Measurements from ENCODE around the gene DAZAP2. TPM values are rescaled to one million over a fixed set of nuclear protein-coding genes. Genes with fewer than 3 reads are reported as not detected.
"Not testable (repeated sequence)": the region's sequence is repeated elsewhere in the genome, so short reads cannot be mapped to it uniquely, and the experiment has no call there.

The DAZAP2 gene
- polyA plus RNA-seq, 12 donors: 71.1 to 147 (median 80.8) TPM; not detected in 1

DNA sequence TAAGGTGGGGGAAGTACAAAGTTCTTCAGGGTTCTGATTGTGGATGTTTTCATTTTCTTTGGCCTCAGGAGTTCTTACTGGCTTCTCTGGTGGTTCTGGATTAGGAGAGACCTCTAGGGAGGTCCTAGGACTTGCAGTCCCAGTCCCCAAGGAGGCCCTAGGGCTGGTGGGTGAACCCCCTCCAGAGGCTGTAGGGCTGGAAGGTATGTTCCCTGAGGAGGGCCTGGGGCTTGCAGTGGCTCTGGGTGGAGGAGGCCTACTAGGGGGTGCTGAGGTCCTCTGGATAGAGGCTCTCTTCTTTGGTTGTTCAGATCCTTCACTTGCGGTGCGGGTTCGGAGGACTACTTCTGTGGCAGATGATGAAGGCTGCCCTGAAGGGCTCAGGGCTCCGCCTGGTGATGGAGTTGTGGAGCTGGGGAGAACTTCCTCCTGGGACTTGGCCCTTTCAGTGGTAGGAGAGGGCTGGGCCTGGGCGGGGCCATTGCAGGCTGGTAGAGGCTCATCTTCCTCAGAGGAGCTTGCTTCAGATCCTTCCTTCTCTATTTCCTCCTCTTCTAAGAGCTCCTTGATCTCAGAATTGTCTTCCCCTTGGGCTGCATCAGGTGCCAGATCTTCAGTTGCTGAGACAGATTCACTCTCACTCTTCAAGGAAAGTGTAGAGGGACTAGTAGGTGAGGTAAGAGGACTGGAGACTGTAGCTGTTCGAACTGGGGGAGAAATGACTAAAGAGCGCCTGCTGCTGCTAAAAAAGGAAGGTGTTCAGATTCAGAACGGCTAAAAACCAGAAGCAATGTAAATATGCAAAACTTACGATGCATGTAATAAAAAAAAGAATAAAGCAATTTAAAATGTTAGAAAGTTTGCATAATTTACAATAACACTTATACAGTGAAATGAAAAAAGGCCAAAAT, 53.2 kb downstream of the DAZAP2 start:
- DNase-seq: not testable (repeated sequence)

Other genes with a start within 250 kb of the DAZAP2 start
- 10 to 100 TPM in 11 of 12 donors, not detected in 1; 20.0 to 37.3 (median 25.5) TPM for gene SLC11A2, start 212.4 kb upstream of the DAZAP2 start, polyA plus RNA-seq (ENCODE audit: insufficient read length in 12 of 12)
- gene LETMD1, start 190.5 kb upstream of the DAZAP2 start, polyA plus RNA-seq (ENCODE audit: insufficient read length in 12 of 12): 10 to 100 TPM in 11 of 12 donors, not detected in 1; 39.7 to 89.0 (median 52.8) TPM
- gene CSRNP2, start 155.2 kb upstream of the DAZAP2 start, polyA plus RNA-seq (ENCODE audit: insufficient read length in 12 of 12): 10 to 100 TPM in 11 of 12 donors, not detected in 1; 20.5 to 32.8 (median 27.0) TPM
- 10 to 100 TPM in 11 of 12 donors, not detected in 1; 30.9 to 51.2 (median 46.3) TPM for gene TFCP2, start 65.7 kb upstream of the DAZAP2 start, polyA plus RNA-seq (ENCODE audit: insufficient read length in 12 of 12)
- 10 to 100 TPM in 3 of 12 donors, 1 to 10 TPM in 8, not detected in 1; 6.2 to 19.8 (median 8.0) TPM for gene POU6F1, start 20.8 kb upstream of the DAZAP2 start, polyA plus RNA-seq (ENCODE audit: insufficient read length in 12 of 12)
- gene SMAGP, start 31.6 kb downstream of the DAZAP2 start, polyA plus RNA-seq (ENCODE audit: insufficient read length in 12 of 12): 10 to 100 TPM in 6 of 12 donors, 1 to 10 TPM in 5, not detected in 1; 6.2 to 31.8 (median 10.8) TPM
- gene BIN2, start 85.3 kb downstream of the DAZAP2 start, polyA plus RNA-seq (ENCODE audit: insufficient read length in 12 of 12): 10 to 100 TPM in 1 of 12 donors, 1 to 10 TPM in 9, not detected in 2; 1.7 to 11.7 (median 2.3) TPM
- not detected for gene CELA1, start 107.9 kb downstream of the DAZAP2 start, polyA plus RNA-seq (ENCODE audit: insufficient read length in 12 of 12)
- 1 to 10 TPM in 2 of 12 donors, under 1 TPM in 8, not detected in 2; 0.26 to 4.1 (median 0.56) TPM for gene GALNT6, start 152.6 kb downstream of the DAZAP2 start, polyA plus RNA-seq (ENCODE audit: insufficient read length in 12 of 12)
- gene SLC4A8, start 186.0 kb downstream of the DAZAP2 start, polyA plus RNA-seq (ENCODE audit: insufficient read length in 12 of 12): 1 to 10 TPM in 9 of 12 donors, under 1 TPM in 2, not detected in 1; 0.47 to 2.8 (median 1.4) TPM